GM19438 (cell line): ENCODE data around the gene NACA.
A peak's percentile ranks its signal among the peaks of the same experiment; 100 is the strongest.
"Not testable (repeated sequence)": the region's sequence is repeated elsewhere in the genome, so short reads cannot be mapped to it uniquely, and the experiment has no call there.

Experiments
- ATAC-seq: cut with Tn5 transposase; IDR thresholded peaks from one replicate; pipeline ENCODE4 v1.9.1; 2021; ENCODE audit warnings: low read depth; ENCODE audit not compliant: unreplicated experiment

The NACA gene

DNA sequence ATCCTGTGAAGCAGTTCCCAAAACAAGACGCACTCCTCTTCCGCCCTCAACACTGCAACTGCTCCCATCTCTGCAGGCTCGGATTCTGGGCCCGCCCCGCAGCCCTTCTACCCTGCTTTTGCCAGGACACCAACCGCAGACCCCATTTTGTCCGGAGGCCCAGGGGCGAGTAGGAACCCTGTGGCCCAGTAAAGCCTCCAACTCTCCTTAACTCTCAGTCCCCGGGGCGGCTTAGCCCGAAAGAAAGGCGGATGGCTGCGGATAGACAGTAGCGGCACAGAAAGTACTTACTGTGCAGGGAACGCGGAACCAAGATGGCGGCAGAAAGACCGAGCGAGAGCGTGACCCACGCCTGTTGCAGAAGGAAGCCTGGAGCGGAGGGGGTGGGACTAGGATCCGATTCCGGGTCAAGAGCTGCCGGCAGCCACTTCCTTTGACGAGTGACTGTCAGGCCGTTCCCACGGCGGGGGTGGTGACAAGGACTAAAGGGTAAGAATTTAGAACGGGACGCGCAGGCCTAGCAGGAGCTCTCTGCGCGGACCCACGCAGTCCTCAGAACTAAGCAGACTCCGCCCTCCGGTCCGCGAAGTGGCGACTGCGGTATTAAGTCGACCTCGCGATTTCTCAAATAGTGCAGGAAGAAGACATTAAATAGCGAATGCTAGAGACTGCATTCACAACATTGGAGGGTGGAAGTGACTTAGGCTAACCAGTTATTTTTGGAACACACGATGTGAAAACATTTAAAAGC lies at the start of gene NACA:
TSS of gene NACA (minus strand) at position 328 of the 751 bp plus-strand sequence. CDS start 778 bp downstream, outside the sequence.
- peak; percentile 95 for ATAC-seq

DNA sequence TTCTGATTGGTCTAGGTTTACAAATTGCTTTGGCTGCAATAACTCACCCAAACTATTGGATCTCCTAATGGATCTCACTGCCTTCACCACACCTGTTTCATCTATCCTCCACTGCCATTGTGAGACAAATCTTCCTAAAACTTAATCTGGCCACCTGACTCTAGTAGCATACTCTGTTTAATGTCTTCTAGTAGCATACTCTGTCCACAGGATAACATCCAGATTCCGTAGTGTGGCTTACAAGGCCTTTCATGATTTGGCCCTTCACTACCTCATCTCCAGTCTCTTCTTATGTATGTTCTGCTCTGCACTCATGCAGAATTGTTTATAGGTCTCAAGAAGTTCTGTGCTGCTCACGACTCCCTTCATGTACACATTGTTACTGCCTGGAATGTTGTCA lies 48.0 kb upstream of the NACA start:
- no peak for ATAC-seq

GRCh38 chr12:56772625-56773024 lies 47.5 kb upstream of the NACA start:
- ATAC-seq, result no peak

DNA sequence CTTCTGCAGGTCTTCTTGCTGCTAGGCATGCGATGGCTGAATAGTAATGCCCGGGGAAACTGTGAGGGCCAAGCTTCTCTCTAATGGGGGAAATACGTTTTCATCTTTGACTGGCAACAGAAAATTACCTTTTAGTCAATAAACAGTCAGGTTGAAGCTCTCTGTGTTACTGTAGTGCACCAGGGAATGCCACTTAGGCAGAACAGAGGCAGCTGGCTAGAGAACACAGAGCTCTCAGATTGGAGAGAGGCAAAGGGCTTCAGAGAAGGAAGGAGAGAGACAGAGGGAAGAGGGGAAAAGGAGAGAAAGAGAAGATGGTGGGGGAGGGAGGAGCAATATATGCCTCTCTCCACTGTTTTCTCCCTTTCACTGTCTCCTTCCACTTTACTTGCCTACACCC lies 44.8 kb upstream of the NACA start:
- no peak for ATAC-seq

GRCh38 chr12:56768424-56768823 lies 43.3 kb upstream of the NACA start:
- ATAC-seq, result no peak

GRCh38 chr12:56766535-56766934 lies 41.4 kb upstream of the NACA start:
- ATAC-seq, result peak; percentile 99

- ATAC-seq, result no peak
Measured at GRCh38 chr12:56763753-56764657, 38.9 kb upstream of the NACA start.

DNA sequence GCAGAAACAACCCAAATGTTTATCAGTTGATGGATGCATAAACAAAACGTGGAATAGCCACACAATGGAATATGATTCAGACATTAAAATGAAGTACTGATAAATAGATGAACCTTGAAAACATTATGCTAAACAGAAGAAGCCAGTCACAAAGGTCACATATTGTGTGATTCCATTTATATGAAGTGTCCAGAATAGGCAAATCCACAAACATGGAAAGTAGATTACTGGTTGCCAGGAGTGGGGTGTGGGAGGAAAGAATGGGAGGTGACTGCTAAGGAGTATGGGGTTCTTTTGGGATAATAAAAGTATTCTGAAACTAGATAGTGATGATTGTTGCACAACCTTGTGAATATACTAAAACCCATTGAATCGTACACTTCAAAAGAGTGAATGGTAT lies 36.7 kb upstream of the NACA start:
- no peak for ATAC-seq

DNA sequence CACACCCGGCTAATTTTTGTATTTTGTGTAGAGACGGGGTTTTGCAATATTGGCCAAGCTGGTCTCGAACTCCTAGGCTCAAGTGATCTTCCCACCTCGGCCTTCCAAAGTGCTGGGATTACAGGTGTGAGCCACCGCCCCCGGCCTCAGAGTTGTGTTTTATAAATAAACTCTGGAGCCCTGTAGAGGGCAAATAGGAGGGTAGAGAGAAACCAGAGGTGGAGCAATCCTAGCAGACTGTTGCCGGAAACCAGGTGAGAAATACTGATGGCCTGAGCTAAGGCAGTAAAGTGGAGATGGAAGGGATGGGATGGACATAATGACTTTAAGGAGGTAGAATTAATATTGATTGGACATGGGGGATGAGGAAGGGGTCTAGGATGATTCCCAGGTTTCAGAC lies 35.4 kb upstream of the NACA start:
- no peak for ATAC-seq

DNA sequence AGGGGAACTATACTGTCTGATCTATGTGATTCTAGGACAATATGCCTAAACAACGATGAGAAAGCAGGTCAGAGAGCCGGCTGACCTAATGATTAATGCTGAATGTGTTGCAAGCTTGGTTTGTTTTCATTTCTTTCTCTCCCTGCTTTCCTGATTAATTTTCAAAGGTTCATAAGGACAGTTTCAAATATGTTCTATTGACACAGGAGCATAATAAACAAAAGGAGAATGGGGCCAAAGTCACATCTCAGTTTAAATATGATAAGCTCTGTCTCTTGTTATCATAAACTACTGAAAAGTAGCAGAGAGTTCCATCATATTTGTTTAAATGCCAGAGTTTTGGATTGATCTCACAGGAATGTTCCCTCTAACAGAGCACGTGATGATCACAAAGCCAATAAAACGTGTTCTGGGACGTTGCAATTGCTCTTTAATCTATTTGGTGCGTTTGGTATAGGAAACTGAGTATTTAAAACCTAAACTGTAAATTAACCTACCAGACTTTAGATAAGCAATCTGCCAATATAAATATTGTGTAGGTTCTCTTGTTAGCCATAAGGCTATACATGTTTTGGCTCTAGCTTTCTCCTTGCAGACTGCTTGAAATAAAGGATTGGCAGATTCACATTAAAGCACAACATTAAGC lies 34.3 kb upstream of the NACA start:
- no peak for ATAC-seq

GRCh38 chr12:56758728-56759262 lies 33.7 kb upstream of the NACA start:
- ATAC-seq, result no peak

DNA sequence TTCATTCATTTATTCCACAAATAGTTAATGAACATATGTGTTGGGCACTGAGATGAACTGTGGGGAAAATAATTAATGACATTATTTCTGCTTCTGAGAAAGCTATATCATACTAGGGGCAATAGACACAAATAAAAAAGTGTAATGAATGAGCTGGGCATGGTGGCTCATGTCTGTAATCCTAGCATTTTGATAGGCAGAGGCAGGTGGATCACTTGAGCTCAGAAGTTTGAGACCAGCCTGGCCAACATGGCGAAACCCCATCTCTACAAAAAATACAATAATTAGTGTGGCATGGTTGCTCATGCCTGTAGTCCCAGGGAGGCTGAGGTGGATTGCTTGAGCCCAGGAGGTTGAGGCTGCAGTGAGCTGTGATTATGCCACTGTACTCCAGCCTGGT lies 32.9 kb upstream of the NACA start:
- not testable (repeated sequence) for ATAC-seq

DNA sequence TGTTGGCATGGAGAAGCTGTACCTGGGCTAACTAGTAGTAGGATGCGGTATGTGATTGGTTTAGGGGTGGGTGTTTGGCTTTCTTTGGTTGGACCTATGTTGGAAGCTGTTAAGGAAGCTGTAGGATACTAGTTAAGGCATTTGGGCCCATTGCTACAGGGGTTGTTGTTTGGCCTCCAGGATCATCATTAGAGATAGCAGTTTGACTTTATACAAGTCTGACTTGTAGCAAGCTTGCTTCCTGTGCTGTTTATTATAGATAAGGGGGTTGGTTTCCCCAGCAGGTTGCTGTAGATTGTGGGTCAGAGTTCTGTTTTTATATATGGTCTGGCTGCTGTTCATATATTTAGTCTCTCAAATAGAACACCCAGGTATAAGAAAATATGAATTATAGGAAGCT lies 28.5 kb upstream of the NACA start:
- no peak for ATAC-seq

DNA sequence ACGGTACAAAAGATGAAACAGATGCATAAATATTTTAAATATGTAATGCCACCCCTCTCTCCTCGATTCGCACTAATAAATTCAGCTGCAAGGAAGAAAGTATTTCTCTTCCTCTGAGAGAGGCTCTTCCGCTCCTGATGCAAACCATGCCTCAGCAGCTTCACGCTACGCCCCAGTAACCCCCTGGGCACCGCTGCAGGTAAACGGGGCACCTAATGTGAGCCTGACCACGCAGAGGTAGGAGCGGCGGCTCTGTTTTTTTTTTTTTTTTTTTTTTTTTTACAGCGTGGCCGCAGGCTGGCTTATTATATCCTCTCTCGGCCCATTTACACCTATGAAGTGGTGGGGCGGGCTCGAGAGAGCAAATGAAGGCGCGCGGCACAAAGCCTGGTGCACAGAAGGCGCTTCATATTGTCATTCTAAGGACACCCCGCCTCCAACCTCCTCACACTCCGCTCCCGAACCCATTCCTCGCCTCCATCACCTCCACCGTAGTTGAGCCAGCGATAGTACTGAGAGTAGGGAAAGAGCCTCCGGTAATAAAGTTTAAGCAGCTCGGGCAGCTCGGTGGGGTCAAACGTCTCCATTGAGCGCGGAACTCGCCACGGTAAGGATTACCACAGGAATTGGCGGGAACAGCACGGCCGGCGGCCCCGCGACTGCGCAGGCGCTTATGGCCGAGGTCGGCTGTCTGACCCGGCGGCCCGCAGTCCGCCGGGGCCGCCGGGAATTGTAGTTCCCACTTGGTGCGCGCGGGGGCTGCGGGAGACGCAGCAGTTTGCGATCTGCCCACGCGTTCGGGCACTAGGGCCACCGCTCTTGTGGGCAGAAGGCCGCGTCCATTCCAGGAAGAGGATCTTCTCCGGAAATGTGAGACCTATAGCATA lies 26.9 kb upstream of the NACA start, which contains the start of gene PRIM1:
TSS of gene PRIM1 (minus strand) at position 612 of the 887 bp plus-strand sequence. CDS start at position 587, 25 bp downstream.
- peak; percentile 62 for ATAC-seq

GRCh38 chr12:56750596-56750995 lies 25.5 kb upstream of the NACA start:
- ATAC-seq, result not testable (repeated sequence)

DNA sequence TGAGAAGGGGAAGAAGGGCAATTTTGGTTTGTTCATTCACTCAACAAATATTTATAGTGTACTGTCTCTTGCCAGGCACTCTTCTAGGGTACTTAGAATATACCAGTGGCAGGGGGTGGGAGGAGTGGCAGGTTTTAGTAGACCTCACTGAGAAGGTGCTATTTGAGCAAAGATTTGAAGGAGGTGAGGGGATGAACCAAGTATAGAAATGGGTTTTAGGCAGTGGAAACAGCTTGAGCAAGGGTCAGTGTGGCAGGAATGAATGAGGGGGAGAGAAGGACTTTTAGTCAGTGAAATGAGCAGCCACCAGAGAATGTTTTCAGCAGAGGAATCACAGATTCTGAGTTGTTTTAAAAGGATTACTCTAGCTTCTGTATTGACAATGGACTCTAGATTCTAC lies 24.8 kb upstream of the NACA start:
- ATAC-seq, result no peak

- ATAC-seq, result no peak
Measured at GRCh38 chr12:56749359-56749758, 24.3 kb upstream of the NACA start.

DNA sequence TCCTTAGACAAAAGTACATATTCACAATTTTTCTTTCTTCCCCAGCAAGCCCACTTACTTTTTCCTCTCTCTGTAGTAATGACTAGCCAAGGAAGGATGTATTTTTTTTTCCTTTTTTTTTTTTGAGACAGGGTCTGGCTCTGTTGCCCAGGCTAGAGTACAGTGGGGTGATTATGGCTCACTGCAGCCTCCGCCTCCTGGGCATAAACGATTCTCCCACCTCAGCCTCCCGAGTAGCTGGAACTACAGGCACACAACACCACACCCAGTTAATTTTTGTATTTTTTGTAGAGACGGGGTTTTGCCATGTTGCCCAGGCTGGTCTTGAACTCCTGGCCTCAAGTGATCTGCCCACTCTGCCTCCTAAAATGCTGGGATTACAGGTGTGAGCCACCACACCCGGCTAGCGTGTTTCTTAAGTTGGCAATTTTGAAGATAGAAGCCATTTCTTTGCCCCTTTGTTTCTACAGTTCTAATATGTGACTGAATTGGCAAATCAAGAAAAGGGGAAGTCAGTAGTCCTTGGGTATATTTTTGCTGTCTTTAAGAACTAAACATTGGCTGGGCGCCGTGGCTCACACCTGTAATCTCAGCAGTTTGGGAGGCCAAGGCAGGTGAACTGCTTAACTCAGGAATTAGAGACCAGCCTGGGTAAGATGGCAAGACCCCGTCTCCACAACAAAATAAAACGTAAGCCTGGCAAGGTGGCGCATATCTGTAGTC lies 3.2 kb upstream of the NACA start:
- ATAC-seq, result no peak

DNA sequence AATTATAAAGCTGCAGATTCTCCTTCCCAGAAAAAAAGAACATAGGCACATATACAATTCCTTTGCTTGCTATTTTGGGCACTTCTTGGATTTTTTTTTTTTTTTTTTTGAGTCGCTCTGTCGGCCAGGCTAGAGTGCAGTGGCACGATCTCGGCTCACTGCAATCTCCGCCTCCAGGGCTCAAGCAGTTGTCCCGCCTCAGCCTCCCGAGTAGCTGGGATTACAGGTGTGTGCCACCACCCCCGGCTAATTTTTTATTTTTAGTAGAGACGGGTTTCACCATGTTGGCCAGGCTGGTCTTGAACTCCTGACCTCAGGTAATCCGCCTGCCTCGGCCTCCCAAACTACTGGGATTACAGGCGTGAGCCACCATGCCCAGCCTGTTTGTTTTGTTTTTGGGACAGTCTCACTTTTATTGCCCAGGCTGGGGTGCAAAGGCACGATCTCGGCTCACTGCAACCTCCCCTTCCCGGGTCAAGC lies 1.1 kb upstream of the NACA start:
- not testable (repeated sequence) for ATAC-seq
